Fibroblast of lung (primary cell): ENCODE results near the gene CYP11A1. TPM values are rescaled to one million over a fixed set of nuclear protein-coding genes. Genes with fewer than 3 reads are reported as not detected.

Experiments used
- DNase-seq, 2 donors: peaks; one replicate each; pipeline versions ENCODE4 v3.0.0 to v3.0.0-alpha.2; 2010; ENCODE audit warnings: low read depth in 2 of 2
- H2AFZ ChIP-seq: 2 replicates; pipeline ENCODE4 v1.5.1; 2012; ENCODE audit warnings: low read length, control low read depth, inconsistent platforms
- H3K27ac ChIP-seq: 2 replicates; pipeline ENCODE4 v1.5.1; 2011; ENCODE audit warnings: low read length, control low read depth; ENCODE audit not compliant: insufficient read depth
- H3K27me3 ChIP-seq: 2 replicates; pipeline ENCODE4 v1.5.1; 2011; ENCODE audit warnings: mild to moderate bottlenecking, low read length; ENCODE audit not compliant: control insufficient read depth, insufficient read depth
- H3K36me3 ChIP-seq: 2 replicates; pipeline ENCODE4 v1.5.1; 2011; ENCODE audit warnings: low read length; ENCODE audit not compliant: control insufficient read depth, insufficient read depth
- H3K4me1 ChIP-seq: 2 replicates; pipeline ENCODE4 v1.5.1; 2011; ENCODE audit warnings: low read length; ENCODE audit not compliant: control insufficient read depth, insufficient read depth; ENCODE audit errors: extremely low read depth
- H3K4me2 ChIP-seq: 2 replicates; pipeline ENCODE4 v1.5.1; 2011; ENCODE audit warnings: low read length, control low read depth; ENCODE audit not compliant: insufficient read depth; ENCODE audit errors: extremely low read depth
- H3K4me3 ChIP-seq, 4 experiments: fragments of 200-600 bp in 1 of 4; sonication (generic) in 1 of 4; replicated peaks in 1 of 4; 2 replicates each; pipeline ENCODE4 v1.5.1; 2011 to 2016; ENCODE audit warnings: low read length in 4 of 4, low read depth in 3 of 4, mild to moderate bottlenecking in 3 of 4, control low read depth in 2 of 4, inconsistent platforms in 1 of 4, mixed read lengths in 1 of 4; ENCODE audit not compliant: insufficient read depth in 1 of 4; ENCODE audit errors: control extremely low read depth in 1 of 4
- H3K79me2 ChIP-seq: 2 replicates; pipeline ENCODE4 v1.5.1; 2012; ENCODE audit warnings: mild to moderate bottlenecking, low read length, inconsistent platforms; ENCODE audit not compliant: control insufficient read depth, insufficient read depth
- H3K9ac ChIP-seq: 2 replicates; pipeline ENCODE4 v1.5.1; 2011; ENCODE audit warnings: mild to moderate bottlenecking, low read length, control low read depth; ENCODE audit not compliant: insufficient read depth
- H3K9me3 ChIP-seq: 2 replicates; pipeline ENCODE4 v1.5.1; 2012; ENCODE audit warnings: low read depth, low read length; ENCODE audit not compliant: control insufficient read depth, insufficient read depth
- H4K20me1 ChIP-seq: 2 replicates; pipeline ENCODE4 v1.5.1; 2011; ENCODE audit warnings: low read length; ENCODE audit not compliant: control insufficient read depth, insufficient read depth; ENCODE audit errors: extremely low read depth
- EZH2 ChIP-seq: IDR thresholded peaks from 2 replicates; pipeline ENCODE4 v1.5.1; 2012; ENCODE audit warnings: low read length, control low read depth, mild to moderate bottlenecking; ENCODE audit errors: missing control alignments
- polyA plus RNA-seq, 2 donors: library from polyadenylated mRNA; depleted of rRNA in 1 of 2; stranded (reverse) in 1 of 2; unstranded in 1 of 2; fragments of >200 nt; gene quantifications; 2 replicates each; pipeline ENCODE4 v1.2.1, GENCODE V29; 2011 to 2012; ENCODE audit warnings: missing spikeins in 1 of 2
- total RNA-seq: library from RNA; depleted of rRNA; stranded (reverse); fragments of >200 nt; gene quantifications from 2 replicates; pipeline ENCODE4 v1.2.1, GENCODE V29; 2014
- TF ChIP-seq, protein P1 (sequence below), 2 donors: IDR thresholded peaks in 1 of 2; conservative IDR thresholded peaks in 1 of 2; 1 replicate in 1 of 2; 2 replicates in 1 of 2; pipeline ENCODE4 v1.5.1; 2011 to 2012; ENCODE audit warnings: low read length in 2 of 2, control low read depth in 1 of 2, inconsistent platforms in 1 of 2, low read depth in 1 of 2, mild to moderate bottlenecking in 1 of 2

The CYP11A1 gene
- total and polyA plus RNA-seq, 2 donors (not counting 1 experiment from before 2014, with no cell fraction given), result 0.07 to 0.33 TPM

- Histone ChIP-seq H3K4me3 (no peak overlapping the region), H3K27me3 (peaks cover 9% of the 10 kb centered on the region), H3K9ac (no peak overlapping the region), H4K20me1 (no peaks in the 10 kb centered on the region), H3K9me3 (no peaks in the 10 kb centered on the region), H3K27ac (no peak overlapping the region), H3K79me2 (no peaks in the 10 kb centered on the region), H3K4me2 (no peak overlapping the region), H3K36me3 (no peaks in the 10 kb centered on the region), H2AFZ (no peak overlapping the region), H3K4me1 (peaks cover 5% of the 10 kb centered on the region)
- DNase-seq, result no peak
- no peak for TF ChIP-seq EZH2
- TF ChIP-seq, protein P1, sequence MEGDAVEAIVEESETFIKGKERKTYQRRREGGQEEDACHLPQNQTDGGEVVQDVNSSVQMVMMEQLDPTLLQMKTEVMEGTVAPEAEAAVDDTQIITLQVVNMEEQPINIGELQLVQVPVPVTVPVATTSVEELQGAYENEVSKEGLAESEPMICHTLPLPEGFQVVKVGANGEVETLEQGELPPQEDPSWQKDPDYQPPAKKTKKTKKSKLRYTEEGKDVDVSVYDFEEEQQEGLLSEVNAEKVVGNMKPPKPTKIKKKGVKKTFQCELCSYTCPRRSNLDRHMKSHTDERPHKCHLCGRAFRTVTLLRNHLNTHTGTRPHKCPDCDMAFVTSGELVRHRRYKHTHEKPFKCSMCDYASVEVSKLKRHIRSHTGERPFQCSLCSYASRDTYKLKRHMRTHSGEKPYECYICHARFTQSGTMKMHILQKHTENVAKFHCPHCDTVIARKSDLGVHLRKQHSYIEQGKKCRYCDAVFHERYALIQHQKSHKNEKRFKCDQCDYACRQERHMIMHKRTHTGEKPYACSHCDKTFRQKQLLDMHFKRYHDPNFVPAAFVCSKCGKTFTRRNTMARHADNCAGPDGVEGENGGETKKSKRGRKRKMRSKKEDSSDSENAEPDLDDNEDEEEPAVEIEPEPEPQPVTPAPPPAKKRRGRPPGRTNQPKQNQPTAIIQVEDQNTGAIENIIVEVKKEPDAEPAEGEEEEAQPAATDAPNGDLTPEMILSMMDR (conservative IDR thresholded peaks at IDR 0.05 in 1 of 2, IDR thresholded peaks at IDR 0.05 in 1 of 2; ENCODE audit: low read depth in 1 of 2, low read length in 2 of 2), result no peak
These were observed 9.6 kb upstream of the CYP11A1 start for GRCh38 chr15:74376825-74377581.

- no peak for TF ChIP-seq EZH2
- TF ChIP-seq, protein P1 (conservative IDR thresholded peaks at IDR 0.05 in 1 of 2, IDR thresholded peaks at IDR 0.05 in 1 of 2; ENCODE audit: low read depth in 1 of 2, low read length in 2 of 2), result no peak
- no peaks in the 10 kb centered on the region for H3K36me3 ChIP-seq
- no peak overlapping the region for H3K9ac ChIP-seq
- H3K79me2 ChIP-seq, result no peaks in the 10 kb centered on the region
- no peak for DNase-seq
- H3K4me3 ChIP-seq, result no peak overlapping the region
- no peak overlapping the region for H2AFZ ChIP-seq
- H3K9me3 ChIP-seq, result no peaks in the 10 kb centered on the region
- no peak overlapping the region for H3K27ac ChIP-seq
- H3K4me2 ChIP-seq, result no peak overlapping the region
- peaks cover 5% of the 10 kb centered on the region for H3K4me1 ChIP-seq
- H4K20me1 ChIP-seq, result no peaks in the 10 kb centered on the region
- H3K27me3 ChIP-seq, result peaks cover 10% of the 10 kb centered on the region
These were observed 8.8 kb upstream of the CYP11A1 start for GRCh38 chr15:74376226-74376625.

- Histone ChIP-seq H3K27ac (no peak overlapping the region), H3K4me3 (no peak overlapping the region), H4K20me1 (no peaks in the 10 kb centered on the region), H3K4me1 (peaks cover 5% of the 10 kb centered on the region), H3K36me3 (no peaks in the 10 kb centered on the region), H3K27me3 (peaks cover 15% of the 10 kb centered on the region), H3K9me3 (no peaks in the 10 kb centered on the region), H3K4me2 (no peak overlapping the region), H3K79me2 (no peaks in the 10 kb centered on the region), H2AFZ (no peak overlapping the region), H3K9ac (no peak overlapping the region)
- DNase-seq, result peak; percentile 69 to 81
- TF ChIP-seq, protein P1 (conservative IDR thresholded peaks at IDR 0.05 in 1 of 2, IDR thresholded peaks at IDR 0.05 in 1 of 2; ENCODE audit: low read depth in 1 of 2, low read length in 2 of 2), result peak; percentile 95 to 96
- no peak for TF ChIP-seq EZH2
These were observed 7.9 kb upstream of the CYP11A1 start for GRCh38 chr15:74375303-74375693.
